ENCODE results near the gene FBXO45.

FBXO45 gene

GRCh38 chr3:196620161-196620604 is 51.7 kb downstream of the FBXO45 start:
- Histone ChIP-seq H3K9me3 (ENCODE audit: insufficient read depth, low read length) (no peaks in the 10 kb centered on the region), H3K4me3 (ENCODE audit: insufficient read depth, low read length, poor library complexity, severe bottlenecking) (no peak overlapping the region), H3K27ac (ENCODE audit: low read depth, low read length) (no peak overlapping the region), H3K27me3 (ENCODE audit: low read length) (no peaks in the 10 kb centered on the region), H3K79me2 (ENCODE audit: insufficient read depth, low read length) (no peaks in the 10 kb centered on the region), H3F3A (ENCODE audit: insufficient read depth) (no peaks in the 10 kb centered on the region), H3K9ac (ENCODE audit: low read length) (no peak overlapping the region), H3K4me2 (ENCODE audit: low read depth, low read length, poor library complexity, severe bottlenecking) (no peak overlapping the region), H2AFZ (ENCODE audit: low read depth, low read length, severe bottlenecking) (no peak overlapping the region), H4K20me1 (ENCODE audit: low read depth, low read length) (no peaks in the 10 kb centered on the region), H3K9me2 (replicated peaks; ENCODE audit: insufficient read depth, low read length) (no peaks in the 10 kb centered on the region), H3K36me3 (ENCODE audit: low read length) (no peaks in the 10 kb centered on the region)
- no peak for TF ChIP-seq EZH2phosphoT487 (conservative IDR thresholded peaks at IDR 0.05; ENCODE audit: low read length)
- TF ChIP-seq, protein P1, sequence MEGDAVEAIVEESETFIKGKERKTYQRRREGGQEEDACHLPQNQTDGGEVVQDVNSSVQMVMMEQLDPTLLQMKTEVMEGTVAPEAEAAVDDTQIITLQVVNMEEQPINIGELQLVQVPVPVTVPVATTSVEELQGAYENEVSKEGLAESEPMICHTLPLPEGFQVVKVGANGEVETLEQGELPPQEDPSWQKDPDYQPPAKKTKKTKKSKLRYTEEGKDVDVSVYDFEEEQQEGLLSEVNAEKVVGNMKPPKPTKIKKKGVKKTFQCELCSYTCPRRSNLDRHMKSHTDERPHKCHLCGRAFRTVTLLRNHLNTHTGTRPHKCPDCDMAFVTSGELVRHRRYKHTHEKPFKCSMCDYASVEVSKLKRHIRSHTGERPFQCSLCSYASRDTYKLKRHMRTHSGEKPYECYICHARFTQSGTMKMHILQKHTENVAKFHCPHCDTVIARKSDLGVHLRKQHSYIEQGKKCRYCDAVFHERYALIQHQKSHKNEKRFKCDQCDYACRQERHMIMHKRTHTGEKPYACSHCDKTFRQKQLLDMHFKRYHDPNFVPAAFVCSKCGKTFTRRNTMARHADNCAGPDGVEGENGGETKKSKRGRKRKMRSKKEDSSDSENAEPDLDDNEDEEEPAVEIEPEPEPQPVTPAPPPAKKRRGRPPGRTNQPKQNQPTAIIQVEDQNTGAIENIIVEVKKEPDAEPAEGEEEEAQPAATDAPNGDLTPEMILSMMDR (IDR thresholded peaks at IDR 0.05; ENCODE audit: insufficient read depth, low read length, poor library complexity, severe bottlenecking), result no peak

DNA sequence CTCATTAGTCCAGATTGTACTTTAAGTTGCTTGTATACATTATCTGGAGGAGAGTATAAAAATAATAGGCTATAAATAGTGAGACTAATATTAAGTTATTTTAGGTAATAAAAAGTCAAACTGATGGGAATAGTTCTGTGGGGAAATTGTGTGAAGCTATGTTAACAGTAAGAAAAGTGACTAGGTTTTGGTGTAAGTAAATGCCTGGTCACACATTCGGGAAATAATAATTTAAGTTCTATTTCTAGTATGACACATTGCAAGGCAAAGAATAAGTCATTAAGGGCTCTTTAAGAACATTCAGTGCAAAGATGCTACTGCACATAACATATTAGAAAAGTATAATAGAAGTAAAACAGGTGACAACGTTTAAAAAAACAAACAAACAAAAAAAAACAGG is 52.2 kb downstream of the FBXO45 start:
- Histone ChIP-seq H3K9me2 (replicated peaks; ENCODE audit: insufficient read depth, low read length) (no peaks in the 10 kb centered on the region), H3F3A (ENCODE audit: insufficient read depth) (no peaks in the 10 kb centered on the region), H3K27ac (ENCODE audit: low read depth, low read length) (no peak overlapping the region), H3K4me2 (ENCODE audit: low read depth, low read length, poor library complexity, severe bottlenecking) (no peak overlapping the region), H3K4me3 (ENCODE audit: insufficient read depth, low read length, poor library complexity, severe bottlenecking) (no peak overlapping the region), H3K36me3 (ENCODE audit: low read length) (no peaks in the 10 kb centered on the region), H3K79me2 (ENCODE audit: insufficient read depth, low read length) (no peaks in the 10 kb centered on the region), H4K20me1 (ENCODE audit: low read depth, low read length) (no peaks in the 10 kb centered on the region), H3K9me3 (ENCODE audit: insufficient read depth, low read length) (no peaks in the 10 kb centered on the region), H3K9ac (ENCODE audit: low read length) (no peak overlapping the region), H2AFZ (ENCODE audit: low read depth, low read length, severe bottlenecking) (no peak overlapping the region), H3K27me3 (ENCODE audit: low read length) (no peaks in the 10 kb centered on the region)
- TF ChIP-seq, protein P1 (IDR thresholded peaks at IDR 0.05; ENCODE audit: insufficient read depth, low read length, poor library complexity, severe bottlenecking), result no peak
- no peak for TF ChIP-seq EZH2phosphoT487 (conservative IDR thresholded peaks at IDR 0.05; ENCODE audit: low read length)

DNA sequence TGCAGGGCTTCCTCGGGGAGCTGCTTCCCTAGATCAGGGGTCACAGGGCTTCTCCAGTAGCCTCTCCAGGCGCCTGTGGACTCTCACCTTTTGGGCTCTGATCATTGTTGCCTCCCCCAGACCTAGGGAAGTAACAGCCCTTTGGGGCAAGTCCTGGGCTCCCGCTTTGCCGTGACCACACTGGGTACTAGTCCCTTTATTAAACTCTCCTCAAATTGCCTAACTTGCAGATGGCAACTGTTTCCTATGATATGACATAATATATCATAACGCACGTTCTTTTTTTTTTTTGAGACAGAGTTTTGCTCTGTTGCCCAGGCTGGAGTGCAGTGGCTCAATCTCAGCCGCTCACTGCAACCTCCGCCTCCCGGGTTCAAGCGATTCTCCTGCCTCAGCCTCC is 53.2 kb downstream of the FBXO45 start:
- Histone ChIP-seq H3K27ac (ENCODE audit: low read depth, low read length) (no peak overlapping the region), H3K27me3 (ENCODE audit: low read length) (no peaks in the 10 kb centered on the region), H3F3A (ENCODE audit: insufficient read depth) (no peaks in the 10 kb centered on the region), H3K79me2 (ENCODE audit: insufficient read depth, low read length) (no peaks in the 10 kb centered on the region), H4K20me1 (ENCODE audit: low read depth, low read length) (no peaks in the 10 kb centered on the region), H3K9ac (ENCODE audit: low read length) (no peak overlapping the region), H3K9me3 (ENCODE audit: insufficient read depth, low read length) (no peaks in the 10 kb centered on the region), H3K4me3 (ENCODE audit: insufficient read depth, low read length, poor library complexity, severe bottlenecking) (no peak overlapping the region), H3K4me2 (ENCODE audit: low read depth, low read length, poor library complexity, severe bottlenecking) (no peak overlapping the region), H3K9me2 (replicated peaks; ENCODE audit: insufficient read depth, low read length) (no peaks in the 10 kb centered on the region), H2AFZ (ENCODE audit: low read depth, low read length, severe bottlenecking) (no peak overlapping the region), H3K36me3 (ENCODE audit: low read length) (no peaks in the 10 kb centered on the region)
- no peak for TF ChIP-seq EZH2phosphoT487 (conservative IDR thresholded peaks at IDR 0.05; ENCODE audit: low read length)
- TF ChIP-seq, protein P1 (IDR thresholded peaks at IDR 0.05; ENCODE audit: insufficient read depth, low read length, poor library complexity, severe bottlenecking), result no peak

All from SU-DHL-6 (cell line).